HepG2 (cell line): Measurements from ENCODE around the gene CSNK2B. TPM values are rescaled to one million over a fixed set of nuclear protein-coding genes. Genes with fewer than 3 reads are reported as not detected.
A peak's percentile ranks its signal among the peaks of the same experiment; 100 is the strongest.

Source experiments
- BRCA1 ChIP-seq: sonication (generic); formaldehyde crosslinking; IDR thresholded peaks from 2 replicates; pipeline ENCODE4 v1.4.0; 2020; ENCODE audit warnings: missing genetic modification reagents
- HDAC2 ChIP-seq: sonication (generic); formaldehyde crosslinking; IDR thresholded peaks from 2 replicates; pipeline ENCODE4 v1.4.0; 2020; ENCODE audit warnings: missing genetic modification reagents
- KDM1A ChIP-seq: IDR thresholded peaks from 2 replicates; pipeline ENCODE4 v1.6.1; 2016; ENCODE audit warnings: missing compliant biosample characterization
- MAFG ChIP-seq: sonication (generic); formaldehyde crosslinking; IDR thresholded peaks from 2 replicates; pipeline ENCODE4 v1.5.1; 2020; ENCODE audit warnings: mild to moderate bottlenecking, missing genetic modification reagents
- MIXL1 ChIP-seq: IDR thresholded peaks from 2 replicates; pipeline ENCODE4 v1.6.1; 2016
- NFKBIZ ChIP-seq: IDR thresholded peaks from 2 replicates; pipeline ENCODE4 v1.6.1; 2018; ENCODE audit warnings: missing genetic modification reagents, missing compliant biosample characterization
- NR2F2 ChIP-seq: IDR thresholded peaks from 2 replicates; pipeline ENCODE4 v1.6.1; 2012; ENCODE audit warnings: low read depth, inconsistent platforms, borderline replicate concordance
- RBAK ChIP-seq: sonication (generic); formaldehyde crosslinking; IDR thresholded peaks from 2 replicates; pipeline ENCODE4 v1.5.1; 2020; ENCODE audit warnings: mild to moderate bottlenecking, missing genetic modification reagents
- ZC3H4 ChIP-seq: sonication (generic); formaldehyde crosslinking; IDR thresholded peaks from 2 replicates; pipeline ENCODE4 v1.4.0; 2020; ENCODE audit warnings: missing genetic modification reagents, borderline replicate concordance
- ZMYM3 ChIP-seq: sonication (generic); formaldehyde crosslinking; IDR thresholded peaks from 2 replicates; pipeline ENCODE4 v1.5.1; 2020; ENCODE audit warnings: mild to moderate bottlenecking, missing genetic modification reagents
- ZNF143 ChIP-seq: sonication (generic); formaldehyde crosslinking; IDR thresholded peaks from 2 replicates; pipeline ENCODE4 v1.4.0; 2020; ENCODE audit warnings: missing genetic modification reagents
- ZNF17 ChIP-seq: sonication (generic); formaldehyde crosslinking; IDR thresholded peaks from 2 replicates; pipeline ENCODE4 v1.5.0; 2020; ENCODE audit warnings: mild to moderate bottlenecking, missing genetic modification reagents
- ZNF430 ChIP-seq: sonication (generic); formaldehyde crosslinking; IDR thresholded peaks from 2 replicates; pipeline ENCODE4 v1.9.0; 2021; ENCODE audit warnings: mild to moderate bottlenecking, missing genetic modification reagents
- ZNF431 ChIP-seq: sonication (generic); formaldehyde crosslinking; IDR thresholded peaks from 2 replicates; pipeline ENCODE4 v1.9.0; 2022; ENCODE audit warnings: missing genetic modification reagents, low read depth, mild to moderate bottlenecking, borderline replicate concordance
- ZNF569 ChIP-seq: sonication (generic); formaldehyde crosslinking; IDR thresholded peaks from 2 replicates; pipeline ENCODE4 v1.5.0; 2020; ENCODE audit warnings: mild to moderate bottlenecking, missing genetic modification reagents, moderate library complexity, borderline replicate concordance
- ZNF839 ChIP-seq: sonication (generic); formaldehyde crosslinking; IDR thresholded peaks from 2 replicates; pipeline ENCODE4 v1.4.0; 2020; ENCODE audit warnings: missing genetic modification reagents, mild to moderate bottlenecking, borderline replicate concordance
- polyA plus RNA-seq, 8 experiments: library from polyadenylated mRNA; depleted of rRNA in 3 of 8; stranded (reverse) in 7 of 8; unstranded in 1 of 8; fragments of >200 nt; fragmentation: Illumina TruSeq in 4 of 8; extraction: Trizol in 4 of 8; gene quantifications; 2 replicates each; pipeline versions ENCODE4 v1.2.1 to v1.2.3, GENCODE V29; 2011 to 2016; ENCODE audit warnings: low read depth in 4 of 8, missing spikeins in 1 of 8, mixed read lengths in 1 of 8; ENCODE audit not compliant: insufficient read depth in 1 of 8
- total RNA-seq, 5 experiments: library from RNA; depleted of rRNA; stranded (reverse); fragments of >200 nt; fragmentation: Illumina TruSeq; extraction: Trizol; gene quantifications; 2 replicates each; pipeline ENCODE4 v1.2.3, GENCODE V29; 2016; ENCODE audit warnings: low read depth in 1 of 5
- TF ChIP-seq, protein P1 (sequence below): sonication (generic); formaldehyde crosslinking; IDR thresholded peaks from 2 replicates; pipeline ENCODE4 v1.4.0; 2020; ENCODE audit warnings: mild to moderate bottlenecking, missing genetic modification reagents
- TF ChIP-seq, protein P2 (sequence below), 2 experiments: sonication (generic) in 1 of 2; formaldehyde crosslinking in 1 of 2; IDR thresholded peaks; 2 replicates each; pipeline versions ENCODE4 v1.5.1 to v1.6.1; 2011 to 2020; ENCODE audit warnings: borderline replicate concordance in 1 of 2, low read depth in 1 of 2, low read length in 1 of 2, mild to moderate bottlenecking in 1 of 2, missing genetic modification reagents in 1 of 2, moderate library complexity in 1 of 2
- TF ChIP-seq, protein P3 (sequence below): sonication (generic); formaldehyde crosslinking; IDR thresholded peaks from 2 replicates; pipeline ENCODE4 v1.4.0; 2020; ENCODE audit warnings: missing genetic modification reagents
- TF ChIP-seq, protein P4 (sequence below): sonication (generic); formaldehyde crosslinking; IDR thresholded peaks from 2 replicates; pipeline ENCODE4 v1.5.0; 2020; ENCODE audit warnings: mild to moderate bottlenecking, missing genetic modification reagents, borderline replicate concordance

Gene CSNK2B
- total and polyA plus RNA-seq, 2 of the 13 experiments (the other 11 are each of a cell fraction or from before 2014, with no cell fraction given): 111 to 296 TPM

DNA sequence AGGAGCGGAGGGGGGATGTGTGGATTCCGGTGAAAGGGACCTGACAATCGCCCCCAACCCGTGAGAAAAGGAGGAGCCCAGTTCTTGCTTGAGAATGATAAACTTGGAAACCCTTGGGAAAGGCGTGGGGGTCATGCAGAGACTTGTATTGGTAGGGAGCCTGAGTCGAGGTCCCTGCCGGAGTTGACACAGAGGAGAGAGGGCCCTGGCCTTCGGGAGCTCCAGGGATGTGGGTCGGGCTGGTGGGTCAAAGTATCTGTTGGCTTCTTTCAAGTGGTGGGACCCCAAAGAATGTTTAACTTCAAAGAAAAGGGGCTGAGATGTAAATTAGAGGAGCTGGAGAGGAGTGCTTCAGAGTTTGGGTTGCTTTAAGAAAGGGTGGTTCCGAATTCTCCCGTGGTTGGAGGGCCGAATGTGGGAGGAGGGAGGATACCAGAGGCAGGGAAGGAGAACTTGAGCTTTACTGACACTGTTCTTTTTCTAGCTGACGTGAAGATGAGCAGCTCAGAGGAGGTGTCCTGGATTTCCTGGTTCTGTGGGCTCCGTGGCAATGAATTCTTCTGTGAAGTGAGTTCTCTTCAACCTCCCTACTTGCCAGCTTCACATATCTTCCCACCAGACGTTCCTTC is 571 bp downstream of the CSNK2B start (continued):
- TF ChIP-seq, protein P1, sequence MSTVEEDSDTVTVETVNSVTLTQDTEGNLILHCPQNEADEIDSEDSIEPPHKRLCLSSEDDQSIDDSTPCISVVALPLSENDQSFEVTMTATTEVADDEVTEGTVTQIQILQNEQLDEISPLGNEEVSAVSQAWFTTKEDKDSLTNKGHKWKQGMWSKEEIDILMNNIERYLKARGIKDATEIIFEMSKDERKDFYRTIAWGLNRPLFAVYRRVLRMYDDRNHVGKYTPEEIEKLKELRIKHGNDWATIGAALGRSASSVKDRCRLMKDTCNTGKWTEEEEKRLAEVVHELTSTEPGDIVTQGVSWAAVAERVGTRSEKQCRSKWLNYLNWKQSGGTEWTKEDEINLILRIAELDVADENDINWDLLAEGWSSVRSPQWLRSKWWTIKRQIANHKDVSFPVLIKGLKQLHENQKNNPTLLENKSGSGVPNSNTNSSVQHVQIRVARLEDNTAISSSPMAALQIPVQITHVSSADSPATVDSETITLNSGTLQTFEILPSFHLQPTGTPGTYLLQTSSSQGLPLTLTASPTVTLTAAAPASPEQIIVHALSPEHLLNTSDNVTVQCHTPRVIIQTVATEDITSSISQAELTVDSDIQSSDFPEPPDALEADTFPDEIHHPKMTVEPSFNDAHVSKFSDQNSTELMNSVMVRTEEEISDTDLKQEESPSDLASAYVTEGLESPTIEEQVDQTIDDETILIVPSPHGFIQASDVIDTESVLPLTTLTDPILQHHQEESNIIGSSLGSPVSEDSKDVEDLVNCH: peak; percentile 1; the same call in 1 of the 2 replicates
- TF ChIP-seq, protein P2, sequence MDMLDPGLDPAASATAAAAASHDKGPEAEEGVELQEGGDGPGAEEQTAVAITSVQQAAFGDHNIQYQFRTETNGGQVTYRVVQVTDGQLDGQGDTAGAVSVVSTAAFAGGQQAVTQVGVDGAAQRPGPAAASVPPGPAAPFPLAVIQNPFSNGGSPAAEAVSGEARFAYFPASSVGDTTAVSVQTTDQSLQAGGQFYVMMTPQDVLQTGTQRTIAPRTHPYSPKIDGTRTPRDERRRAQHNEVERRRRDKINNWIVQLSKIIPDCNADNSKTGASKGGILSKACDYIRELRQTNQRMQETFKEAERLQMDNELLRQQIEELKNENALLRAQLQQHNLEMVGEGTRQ (IDR thresholded peaks at IDR 0.05; ENCODE audit: low read depth, low read length): no peak
- TF ChIP-seq, protein P2 (CRISPR knock-in tag; IDR thresholded peaks at IDR 0.05; ENCODE audit: borderline replicate concordance): no peak
- TF ChIP-seq ZMYM3 (CRISPR knock-in tag): no peak
- no peak for TF ChIP-seq RBAK (CRISPR knock-in tag)
- no peak for TF ChIP-seq NFKBIZ (CRISPR knock-in tag)
- TF ChIP-seq MAFG (CRISPR knock-in tag): no peak
- no peak for TF ChIP-seq BRCA1
- TF ChIP-seq NR2F2: no peak
- TF ChIP-seq KDM1A (CRISPR knock-in tag): no peak
- TF ChIP-seq, protein P3, sequence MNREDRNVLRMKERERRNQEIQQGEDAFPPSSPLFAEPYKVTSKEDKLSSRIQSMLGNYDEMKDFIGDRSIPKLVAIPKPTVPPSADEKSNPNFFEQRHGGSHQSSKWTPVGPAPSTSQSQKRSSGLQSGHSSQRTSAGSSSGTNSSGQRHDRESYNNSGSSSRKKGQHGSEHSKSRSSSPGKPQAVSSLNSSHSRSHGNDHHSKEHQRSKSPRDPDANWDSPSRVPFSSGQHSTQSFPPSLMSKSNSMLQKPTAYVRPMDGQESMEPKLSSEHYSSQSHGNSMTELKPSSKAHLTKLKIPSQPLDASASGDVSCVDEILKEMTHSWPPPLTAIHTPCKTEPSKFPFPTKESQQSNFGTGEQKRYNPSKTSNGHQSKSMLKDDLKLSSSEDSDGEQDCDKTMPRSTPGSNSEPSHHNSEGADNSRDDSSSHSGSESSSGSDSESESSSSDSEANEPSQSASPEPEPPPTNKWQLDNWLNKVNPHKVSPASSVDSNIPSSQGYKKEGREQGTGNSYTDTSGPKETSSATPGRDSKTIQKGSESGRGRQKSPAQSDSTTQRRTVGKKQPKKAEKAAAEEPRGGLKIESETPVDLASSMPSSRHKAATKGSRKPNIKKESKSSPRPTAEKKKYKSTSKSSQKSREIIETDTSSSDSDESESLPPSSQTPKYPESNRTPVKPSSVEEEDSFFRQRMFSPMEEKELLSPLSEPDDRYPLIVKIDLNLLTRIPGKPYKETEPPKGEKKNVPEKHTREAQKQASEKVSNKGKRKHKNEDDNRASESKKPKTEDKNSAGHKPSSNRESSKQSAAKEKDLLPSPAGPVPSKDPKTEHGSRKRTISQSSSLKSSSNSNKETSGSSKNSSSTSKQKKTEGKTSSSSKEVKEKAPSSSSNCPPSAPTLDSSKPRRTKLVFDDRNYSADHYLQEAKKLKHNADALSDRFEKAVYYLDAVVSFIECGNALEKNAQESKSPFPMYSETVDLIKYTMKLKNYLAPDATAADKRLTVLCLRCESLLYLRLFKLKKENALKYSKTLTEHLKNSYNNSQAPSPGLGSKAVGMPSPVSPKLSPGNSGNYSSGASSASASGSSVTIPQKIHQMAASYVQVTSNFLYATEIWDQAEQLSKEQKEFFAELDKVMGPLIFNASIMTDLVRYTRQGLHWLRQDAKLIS (CRISPR knock-in tag): no peak
- TF ChIP-seq, protein P4, sequence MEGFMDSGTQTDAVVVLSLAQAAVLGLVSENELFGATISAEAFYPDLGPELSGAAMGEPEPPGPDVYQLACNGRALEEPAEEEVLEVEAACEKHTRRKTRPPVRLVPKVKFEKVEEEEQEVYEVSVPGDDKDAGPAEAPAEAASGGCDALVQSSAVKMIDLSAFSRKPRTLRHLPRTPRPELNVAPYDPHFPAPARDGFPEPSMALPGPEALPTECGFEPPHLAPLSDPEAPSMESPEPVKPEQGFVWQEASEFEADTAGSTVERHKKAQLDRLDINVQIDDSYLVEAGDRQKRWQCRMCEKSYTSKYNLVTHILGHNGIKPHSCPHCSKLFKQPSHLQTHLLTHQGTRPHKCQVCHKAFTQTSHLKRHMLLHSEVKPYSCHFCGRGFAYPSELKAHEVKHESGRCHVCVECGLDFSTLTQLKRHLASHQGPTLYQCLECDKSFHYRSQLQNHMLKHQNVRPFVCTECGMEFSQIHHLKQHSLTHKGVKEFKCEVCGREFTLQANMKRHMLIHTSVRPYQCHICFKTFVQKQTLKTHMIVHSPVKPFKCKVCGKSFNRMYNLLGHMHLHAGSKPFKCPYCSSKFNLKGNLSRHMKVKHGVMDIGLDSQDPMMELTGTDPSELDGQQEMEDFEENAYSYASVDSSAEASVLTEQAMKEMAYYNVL (CRISPR knock-in tag): no peak
- no peak for TF ChIP-seq ZNF430 (CRISPR knock-in tag)
- TF ChIP-seq ZNF839: 0 out of 2 replicates have a peak, but pooled peaks have one; percentile 39
- no peak for TF ChIP-seq ZNF17
- no peak for TF ChIP-seq MIXL1 (CRISPR knock-in tag)
- TF ChIP-seq ZC3H4 (CRISPR knock-in tag): no peak
- TF ChIP-seq HDAC2 (CRISPR knock-in tag): no peak
- no peak for TF ChIP-seq ZNF431 (CRISPR knock-in tag)
- TF ChIP-seq ZNF569 (CRISPR knock-in tag): no peak
- no peak for TF ChIP-seq ZNF143 (CRISPR knock-in tag)
